Caki2 (cell line): Measurements from ENCODE around the gene EDEM3. TPM values are rescaled to one million over a fixed set of nuclear protein-coding genes. Genes with fewer than 3 reads are reported as not detected.

Source experiments
- DNase-seq: peaks from one replicate; pipeline ENCODE4 v3.0.0-alpha.2; 2015; ENCODE audit warnings: low read depth
- in situ Hi-C: cut with HindIII; loops from 2 replicates; pipeline ENCODE4 v1.10.0; 2016; ENCODE audit warnings: low sequenced_read_pairs, low pct_unique_long_range_greater_than_20kb, mixed read lengths
- total RNA-seq: library from RNA; depleted of rRNA; stranded (reverse); fragments of >200 nt; shearing (Covaris generic); gene quantifications from 2 replicates; pipeline ENCODE4 v1.2.3, GENCODE V29; 2014; ENCODE audit warnings: low replicate concordance

EDEM3 gene
- total RNA-seq, 1 experiment from 2014 or later = 8.8 TPM

DNA sequence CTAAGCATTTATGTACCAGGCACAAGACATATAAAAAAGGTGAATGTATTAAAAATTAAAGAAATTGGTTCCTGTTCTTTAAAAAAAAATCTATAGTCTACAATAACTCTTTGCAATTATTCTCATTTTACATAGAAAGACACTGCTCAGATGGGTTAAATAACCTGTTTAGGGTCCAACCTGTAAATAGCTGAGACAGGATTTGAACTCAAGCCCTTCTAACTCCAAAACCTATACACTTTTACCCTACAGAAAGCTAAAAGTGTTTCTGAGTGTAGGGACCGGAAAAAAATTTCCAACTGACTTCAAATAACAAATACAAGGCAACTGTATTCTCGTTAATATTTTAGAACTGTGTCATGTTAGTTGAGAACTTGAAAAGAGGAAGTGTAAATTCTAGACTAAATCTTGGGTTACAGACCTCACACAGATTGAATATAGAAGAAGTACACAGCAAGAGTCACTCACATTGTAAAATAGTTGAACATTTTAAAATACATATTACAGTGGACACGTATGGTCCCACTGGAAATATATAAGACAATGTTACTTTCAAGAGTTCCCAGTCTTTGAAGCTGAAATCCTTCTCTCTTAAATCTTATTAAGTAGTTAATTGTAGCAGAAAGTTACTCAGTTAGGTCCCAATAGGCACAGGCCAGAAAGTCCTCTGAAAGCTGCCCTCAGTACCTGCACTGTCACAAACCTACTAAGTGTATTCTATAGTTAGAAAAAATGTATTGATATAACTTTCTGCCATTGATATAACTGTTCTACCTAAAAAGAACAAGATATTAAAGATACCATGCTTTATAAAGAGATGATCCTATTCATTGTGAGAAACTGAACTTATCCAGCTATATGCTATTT is 7.3 kb downstream of the EDEM3 start:
- in situ Hi-C loops = no loop called here
- DNase-seq = no peak

DNA sequence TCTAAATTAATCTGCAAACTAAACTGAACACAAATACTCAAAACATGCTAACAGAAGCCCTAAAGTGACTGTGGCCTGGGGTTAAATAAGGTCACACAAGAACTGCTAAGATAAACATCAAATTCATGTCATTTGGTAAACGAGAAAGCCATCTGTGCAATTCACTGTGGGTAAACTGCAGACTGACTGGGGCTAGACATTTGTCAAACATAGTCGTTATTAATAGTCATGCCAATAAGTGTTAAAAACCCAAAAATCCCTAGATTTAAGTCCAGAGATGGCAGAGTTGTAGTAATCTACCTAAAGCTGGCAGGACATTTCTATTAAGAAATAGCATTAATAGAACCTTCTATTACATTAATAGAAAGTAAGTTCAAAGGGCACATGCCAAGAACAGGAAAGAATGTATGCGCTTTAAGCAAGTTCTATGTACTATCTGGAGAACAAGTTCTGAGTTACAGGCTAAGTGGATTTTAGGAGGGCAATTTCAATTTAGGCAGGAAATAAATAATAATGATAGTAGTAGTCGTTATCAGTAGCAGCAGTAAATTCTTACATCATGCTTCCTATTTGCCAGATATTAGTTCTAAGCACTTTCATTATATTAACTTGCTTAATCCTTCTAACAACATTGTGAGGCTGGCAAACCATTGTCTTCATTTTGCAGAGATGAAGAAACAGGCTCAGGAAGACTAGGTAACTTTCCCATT is 8.6 kb downstream of the EDEM3 start:
- in situ Hi-C loops = no loop called here
- no peak for DNase-seq

DNA sequence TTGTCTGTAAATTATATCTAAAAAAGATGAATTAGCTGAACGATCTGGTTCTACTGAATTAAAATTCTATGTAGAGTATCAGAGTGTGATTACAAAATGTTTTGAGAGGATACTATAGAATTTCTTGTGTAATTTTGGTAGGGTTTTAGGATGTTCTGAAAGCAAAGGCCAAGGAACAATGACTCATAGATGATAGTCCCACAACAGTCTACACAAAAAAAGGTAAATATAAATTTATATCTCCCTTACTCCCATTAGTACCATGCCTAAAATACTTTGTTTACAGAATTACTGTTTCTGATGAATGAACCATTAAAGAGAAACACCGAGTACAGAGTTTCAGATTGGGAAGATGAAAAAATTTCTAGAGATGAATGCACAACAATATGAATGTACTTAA is 9.5 kb downstream of the EDEM3 start:
- DNase-seq = no peak
- in situ Hi-C loops = no loop called here

DNA sequence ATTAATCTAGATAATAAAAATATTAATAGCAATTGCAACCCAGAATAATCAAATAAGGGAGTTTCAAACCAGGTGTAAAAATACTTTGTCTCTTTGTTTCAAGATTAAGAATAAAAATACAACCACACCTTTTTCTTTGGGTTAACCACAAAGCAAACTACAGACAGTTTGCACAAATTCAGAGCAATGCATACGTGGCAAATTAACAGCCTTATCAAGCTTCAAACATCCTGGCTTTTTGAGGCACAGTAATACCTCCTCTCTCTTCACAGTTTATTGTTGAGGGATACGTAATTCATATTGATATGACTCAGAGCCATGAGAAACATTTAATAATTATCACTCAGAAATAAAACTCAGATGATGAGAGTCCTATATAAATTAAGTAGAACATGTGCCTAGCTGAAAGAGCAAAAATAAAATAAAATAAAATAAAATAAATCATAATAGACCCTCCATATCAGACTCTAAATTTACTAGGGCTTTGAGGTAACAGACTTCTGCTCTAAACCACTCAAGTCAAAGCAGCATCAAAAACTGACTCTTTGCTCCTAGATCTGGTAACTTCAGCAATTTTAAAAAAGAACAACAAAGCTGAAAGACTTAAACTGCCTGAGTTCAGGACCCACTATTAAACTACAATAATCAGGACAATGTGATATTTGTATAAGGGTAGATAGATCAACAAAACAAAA is 11.4 kb downstream of the EDEM3 start:
- in situ Hi-C loops = no loop called here
- no peak for DNase-seq

DNA sequence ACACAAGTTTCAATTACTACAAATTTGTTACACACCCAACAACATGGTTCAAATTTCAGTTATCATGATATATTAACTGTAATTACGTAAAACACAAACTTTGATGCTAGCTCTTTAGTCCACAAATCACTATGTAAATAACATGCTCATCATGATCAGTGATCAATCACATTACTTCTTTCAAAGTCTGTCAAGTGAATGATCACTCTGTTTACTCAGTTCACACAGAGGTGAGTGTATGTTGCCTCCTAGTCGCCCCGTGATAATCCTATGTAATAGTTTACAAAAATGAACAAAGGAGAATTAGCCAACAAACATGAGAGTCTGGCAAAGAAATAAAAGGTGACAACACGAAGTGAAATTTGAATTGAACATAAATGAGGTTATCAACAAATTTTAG is 14.3 kb downstream of the EDEM3 start:
- in situ Hi-C loops = no loop called here
- DNase-seq = no peak

DNA sequence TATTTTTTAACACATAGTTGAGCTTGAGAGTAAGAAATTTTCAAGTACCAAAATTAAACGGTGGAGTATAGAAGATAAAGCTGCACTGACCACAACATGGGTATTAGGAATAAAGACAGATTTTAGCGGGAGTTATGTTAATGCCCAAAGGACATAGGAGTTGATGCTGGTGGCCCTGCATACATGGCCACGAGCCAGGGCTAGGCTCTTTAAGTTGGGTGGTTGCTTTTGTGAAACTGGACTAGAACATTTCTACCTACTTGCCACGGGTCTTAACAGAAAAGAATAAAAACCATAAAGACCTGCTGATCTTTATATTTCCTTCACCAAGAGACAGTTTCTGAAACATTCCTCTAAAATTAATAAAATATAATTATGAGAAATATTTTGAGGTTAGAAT is 14.9 kb downstream of the EDEM3 start:
- no peak for DNase-seq
- in situ Hi-C loops = no loop called here

DNA sequence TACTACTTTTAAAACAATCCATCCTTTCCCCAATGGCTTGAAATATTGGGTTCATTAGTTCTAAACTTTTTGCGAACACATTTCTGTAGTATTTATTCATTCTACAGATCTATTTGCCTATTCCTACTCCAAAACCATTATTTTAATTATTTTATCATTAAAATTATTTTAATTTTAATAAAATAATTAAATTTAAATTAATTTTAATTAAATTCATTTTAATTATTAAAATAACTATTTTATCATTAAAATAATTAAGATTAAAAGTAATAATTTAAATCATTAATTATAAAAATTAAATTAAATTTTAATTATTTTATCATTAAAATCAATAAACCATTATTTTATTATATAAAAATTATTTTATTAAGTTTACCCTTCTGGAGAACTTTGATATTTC is 15.6 kb downstream of the EDEM3 start:
- in situ Hi-C loops = no loop called here

DNA sequence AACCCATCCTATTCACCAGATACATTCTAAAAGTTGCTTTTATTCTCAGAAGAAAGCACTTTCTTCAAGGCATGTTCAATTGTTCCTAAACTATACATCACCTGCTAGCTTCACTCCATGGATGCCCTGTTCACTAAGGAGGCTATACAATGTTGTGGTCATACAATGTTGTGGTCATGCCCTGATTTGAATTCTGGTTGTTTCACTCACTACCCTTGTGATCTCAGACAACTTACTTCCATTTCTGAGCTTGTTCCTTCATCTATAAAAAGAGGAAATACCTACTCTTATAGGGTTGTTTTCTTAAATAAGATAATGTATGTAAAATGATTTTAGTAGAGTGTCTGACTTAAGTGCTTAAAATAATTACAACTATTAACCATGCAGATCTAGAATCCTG is 19.7 kb downstream of the EDEM3 start:
- in situ Hi-C loops = no loop called here
- no peak for DNase-seq

More for the DNA sequence above, 15.6 kb downstream of the EDEM3 start:
- no peak for DNase-seq

DNA sequence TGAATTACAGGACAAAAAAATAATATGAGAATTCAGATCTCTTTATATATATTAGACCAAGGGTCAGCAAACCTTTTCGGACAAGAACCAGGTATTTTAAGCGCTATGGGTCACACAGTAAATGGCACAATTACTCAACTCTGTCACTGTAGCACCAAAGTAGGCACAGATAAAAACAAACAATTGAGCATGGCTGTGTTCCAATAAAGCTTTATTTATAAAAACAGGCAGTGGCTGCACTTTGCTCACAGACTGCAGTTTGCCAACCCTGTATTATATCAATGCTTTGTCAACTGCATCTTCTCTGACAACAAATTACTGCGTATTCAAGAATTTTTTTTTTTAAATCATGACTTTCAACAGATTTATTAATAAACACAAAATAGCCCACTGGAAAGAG is 29.8 kb downstream of the EDEM3 start:
- in situ Hi-C loops = no loop called here
- no peak for DNase-seq

DNA sequence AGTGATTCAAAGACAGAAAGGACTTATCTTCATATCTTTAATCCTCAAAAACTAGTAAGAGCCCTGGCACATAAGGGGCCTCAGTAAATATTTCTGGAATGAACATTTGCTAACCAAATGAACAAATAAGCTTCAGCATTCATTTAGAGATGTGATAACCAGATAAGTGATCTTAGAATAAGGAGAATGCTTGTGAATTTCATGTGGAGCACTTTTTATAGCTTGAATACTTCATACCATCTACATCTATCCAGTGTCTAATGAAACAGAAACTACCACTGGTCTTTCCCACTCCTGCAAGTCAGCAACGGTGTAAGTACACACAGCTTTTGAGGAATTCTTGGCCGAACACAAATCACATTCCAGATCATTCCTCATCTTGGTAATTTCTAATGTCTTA is 38.5 kb downstream of the EDEM3 start:
- no peak for DNase-seq
- in situ Hi-C loops = no loop called here

DNA sequence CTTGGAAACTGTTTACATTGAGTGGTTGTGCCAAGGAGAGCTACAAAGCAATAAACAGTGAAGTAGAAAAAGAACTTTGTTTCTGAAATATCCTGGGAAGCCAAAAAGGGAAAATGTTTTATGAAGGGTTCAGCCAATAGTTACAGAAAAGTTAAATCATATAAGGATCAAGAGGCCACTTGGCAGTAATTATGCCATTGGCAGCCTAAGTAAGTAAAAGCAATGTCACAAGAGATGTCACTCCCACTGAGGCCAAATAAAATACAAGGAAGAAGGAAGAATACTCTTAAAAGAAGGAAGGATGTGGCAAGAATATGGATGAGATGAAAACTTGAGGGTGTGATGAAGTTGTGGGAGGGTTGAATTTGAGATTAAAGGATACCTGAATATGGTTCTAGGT is 45.2 kb downstream of the EDEM3 start:
- in situ Hi-C loops = no loop called here
- no peak for DNase-seq

DNA sequence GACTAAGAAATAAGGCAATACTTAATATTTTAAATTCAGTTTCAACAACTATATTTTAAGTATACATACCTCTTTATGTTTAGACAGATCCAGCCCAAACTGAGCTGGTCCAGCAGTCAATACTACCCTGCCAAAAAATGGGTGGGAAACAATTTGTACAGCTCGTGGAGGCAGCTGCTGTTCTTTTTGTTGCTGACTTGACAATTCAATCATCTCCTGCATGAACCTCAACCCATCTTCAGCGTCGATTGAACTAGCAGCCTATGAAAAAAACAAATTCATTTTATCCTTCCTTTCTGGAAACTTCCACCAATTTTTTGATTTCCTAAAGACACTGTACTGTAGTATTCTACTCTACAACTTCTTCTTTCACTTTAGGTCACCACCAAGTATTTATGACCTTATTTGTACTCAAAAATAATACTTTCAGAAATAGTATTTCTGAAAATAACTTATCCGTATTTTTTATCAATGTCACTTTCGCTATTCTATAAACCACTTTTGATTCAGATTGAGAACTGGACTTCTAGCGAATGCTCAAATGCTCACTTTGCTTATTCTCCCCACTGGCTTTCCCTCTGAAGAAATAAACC is 46.5 kb downstream of the EDEM3 start:
- in situ Hi-C loops = no loop called here
- no peak for DNase-seq

DNA sequence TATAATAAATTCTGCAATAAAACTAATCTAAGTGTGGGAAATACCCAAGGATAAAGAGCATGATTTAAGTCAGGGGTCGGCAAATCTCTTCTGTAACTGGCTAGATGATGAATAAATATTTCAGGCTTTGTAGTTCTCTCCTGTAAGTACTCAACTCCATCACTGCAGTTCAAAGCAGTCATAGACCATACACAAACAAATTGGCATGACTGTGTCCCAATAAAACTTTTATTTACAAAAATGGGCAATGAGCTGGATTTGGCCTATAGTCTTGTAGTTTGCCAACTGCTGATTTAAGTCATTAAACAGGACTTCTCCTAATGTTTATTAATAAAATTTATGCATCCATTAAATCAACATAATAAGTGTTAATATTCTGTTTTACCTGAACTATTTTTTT is 49.4 kb downstream of the EDEM3 start:
- in situ Hi-C loops = no loop called here
- no peak for DNase-seq

DNA sequence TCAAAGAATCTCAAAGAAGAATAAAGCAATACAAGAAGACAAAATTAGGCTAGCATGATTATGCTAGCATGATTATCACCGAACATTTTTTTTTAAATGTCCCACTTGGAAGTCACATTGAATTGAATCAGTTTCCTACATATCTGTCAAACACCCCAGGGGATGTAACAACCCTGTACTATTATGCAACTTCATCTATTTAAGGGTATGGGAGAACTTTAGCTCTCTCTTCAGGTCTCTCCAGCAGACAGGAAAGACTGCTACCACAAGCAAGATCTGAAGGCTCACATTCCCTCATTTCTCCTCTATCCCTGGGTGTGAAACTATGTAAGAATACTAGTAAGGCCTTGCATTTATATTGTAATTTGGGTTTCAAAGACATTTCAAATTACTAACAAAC is 52.8 kb downstream of the EDEM3 start:
- in situ Hi-C loops = no loop called here
- no peak for DNase-seq

DNA sequence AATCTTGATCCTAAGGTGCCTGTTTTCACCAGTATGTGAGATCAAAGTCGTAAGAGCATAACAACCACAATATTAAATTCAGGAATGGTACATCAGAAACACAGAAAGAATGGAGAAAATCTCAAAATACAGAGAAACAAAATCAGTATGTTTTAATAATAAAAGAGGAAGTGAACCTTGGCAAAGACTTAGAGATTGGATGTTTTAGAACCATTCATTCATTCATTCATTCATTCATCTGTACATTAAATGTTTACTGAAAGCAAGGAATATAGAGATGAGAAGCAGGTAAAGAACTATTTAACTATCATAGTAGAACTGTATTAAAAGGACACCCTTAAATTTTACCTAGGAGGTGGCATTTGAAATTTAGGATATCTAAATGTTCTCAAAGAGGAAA is 55.7 kb downstream of the EDEM3 start:
- DNase-seq = no peak
- in situ Hi-C loops = no loop called here

DNA sequence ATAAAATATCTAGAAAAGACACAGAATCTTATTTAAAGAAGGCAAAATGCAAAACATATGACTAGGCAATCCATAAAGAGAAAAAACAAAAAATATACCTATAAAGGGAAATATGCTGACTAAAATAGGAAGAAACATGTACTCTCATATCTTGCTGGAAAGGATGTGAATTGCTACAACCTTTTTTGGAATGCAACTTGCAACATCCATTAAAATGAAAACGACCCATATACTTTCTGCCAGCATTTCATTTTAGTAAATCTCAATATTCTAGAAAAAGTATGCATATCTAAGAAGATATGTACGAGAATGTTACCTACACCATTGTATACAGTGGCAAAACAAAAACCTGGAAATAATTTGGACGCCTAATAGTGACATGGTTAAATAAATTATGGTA is 56.6 kb downstream of the EDEM3 start:
- in situ Hi-C loops = no loop called here
- DNase-seq = no peak

DNA sequence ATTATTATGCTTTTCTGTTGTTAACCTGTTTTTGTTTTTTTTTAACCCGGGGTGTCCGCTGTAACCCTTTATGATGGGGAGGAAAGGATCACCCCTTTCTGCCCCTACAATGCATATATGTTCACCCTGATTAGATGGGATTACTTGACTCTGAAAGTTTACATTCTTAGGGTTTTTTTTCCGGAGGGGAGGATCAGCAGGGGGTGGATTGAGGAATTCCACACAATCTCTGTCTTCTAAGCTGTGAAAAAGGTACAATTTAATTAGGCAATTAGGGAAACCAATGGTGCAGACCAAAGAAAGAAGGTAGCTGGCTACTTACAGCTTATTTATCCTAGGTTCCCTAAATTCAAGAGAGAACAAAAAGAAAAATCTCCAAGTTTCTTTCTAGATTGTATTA is 58.3 kb downstream of the EDEM3 start:
- in situ Hi-C loops = no loop called here
- no peak for DNase-seq

DNA sequence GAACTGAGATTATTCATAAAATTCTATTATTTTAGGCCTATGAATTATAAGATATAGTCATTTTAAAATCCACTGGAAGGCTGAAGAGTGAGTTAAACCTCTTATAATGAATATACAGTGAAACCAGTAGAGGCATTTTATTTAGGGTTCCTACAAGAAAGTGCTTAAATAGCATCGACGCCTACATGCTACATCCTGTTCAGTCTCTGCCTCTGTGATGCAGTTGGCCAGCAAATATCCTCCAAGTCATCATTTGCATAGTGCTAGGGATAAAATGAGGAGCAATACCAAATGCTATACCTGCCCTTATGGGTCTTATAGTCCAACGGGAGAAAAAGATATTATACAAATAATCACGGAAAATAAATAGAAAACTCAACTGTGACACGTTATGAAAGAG is 59.6 kb downstream of the EDEM3 start:
- in situ Hi-C loops = no loop called here
- no peak for DNase-seq

DNA sequence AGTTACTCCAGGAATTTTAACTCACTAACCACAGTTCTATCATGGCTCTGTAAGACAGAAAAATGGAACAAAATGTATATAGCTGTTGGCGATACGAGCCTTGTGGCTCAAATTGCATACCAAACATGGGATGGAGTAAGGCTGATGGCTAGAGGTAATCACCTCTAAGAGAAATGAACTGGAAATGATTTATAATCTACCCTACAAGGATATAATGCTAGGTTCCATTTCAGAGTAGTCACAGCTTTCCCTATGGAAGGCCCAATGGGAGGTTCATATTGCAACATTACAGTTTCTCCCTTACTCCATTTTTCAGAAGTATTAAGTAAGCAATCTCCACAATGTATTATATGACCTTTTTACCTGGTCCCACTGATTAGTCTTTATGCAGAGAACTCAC is 61.6 kb downstream of the EDEM3 start:
- DNase-seq = peak; percentile 9
- in situ Hi-C loops = no loop called here
